Activated CD8-positive, alpha-beta memory T cell treated with anti-CD3 and anti-CD28 coated beads for 4 hours (primary cell): ENCODE data around the gene FGGY.
"Not testable (repeated sequence)": the region's sequence is repeated elsewhere in the genome, so short reads cannot be mapped to it uniquely, and the experiment has no call there.

Experiments used
- DNase-seq, 2 donors: peaks; one replicate each; pipeline ENCODE4 v3.0.0-alpha.2; 2020; ENCODE audit warnings: low read depth in 2 of 2

The FGGY gene

DNA sequence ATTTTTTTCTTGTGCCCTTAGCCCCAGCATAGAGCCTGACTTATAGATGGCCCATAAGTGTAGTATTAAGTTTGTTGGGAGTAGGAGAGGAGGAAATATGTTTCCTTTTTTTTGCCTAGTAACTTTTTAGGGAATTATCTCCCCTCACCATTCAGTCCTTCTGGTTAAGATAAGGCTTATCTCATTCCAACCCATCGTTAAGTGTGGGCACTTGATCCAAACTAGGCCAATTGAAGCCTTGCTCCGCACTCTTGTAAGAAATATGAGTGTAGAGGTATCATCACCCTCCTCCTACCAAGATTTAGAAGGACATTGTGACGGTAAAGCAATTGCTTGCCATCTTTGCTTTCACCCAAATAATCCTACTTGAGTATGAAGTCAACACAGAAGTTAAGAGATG, 8.8 kb upstream of the FGGY start:
- DNase-seq: no peak

- no peak for DNase-seq
These were observed 7.3 kb upstream of the FGGY start for GRCh38 chr1:59289570-59289969.

DNA sequence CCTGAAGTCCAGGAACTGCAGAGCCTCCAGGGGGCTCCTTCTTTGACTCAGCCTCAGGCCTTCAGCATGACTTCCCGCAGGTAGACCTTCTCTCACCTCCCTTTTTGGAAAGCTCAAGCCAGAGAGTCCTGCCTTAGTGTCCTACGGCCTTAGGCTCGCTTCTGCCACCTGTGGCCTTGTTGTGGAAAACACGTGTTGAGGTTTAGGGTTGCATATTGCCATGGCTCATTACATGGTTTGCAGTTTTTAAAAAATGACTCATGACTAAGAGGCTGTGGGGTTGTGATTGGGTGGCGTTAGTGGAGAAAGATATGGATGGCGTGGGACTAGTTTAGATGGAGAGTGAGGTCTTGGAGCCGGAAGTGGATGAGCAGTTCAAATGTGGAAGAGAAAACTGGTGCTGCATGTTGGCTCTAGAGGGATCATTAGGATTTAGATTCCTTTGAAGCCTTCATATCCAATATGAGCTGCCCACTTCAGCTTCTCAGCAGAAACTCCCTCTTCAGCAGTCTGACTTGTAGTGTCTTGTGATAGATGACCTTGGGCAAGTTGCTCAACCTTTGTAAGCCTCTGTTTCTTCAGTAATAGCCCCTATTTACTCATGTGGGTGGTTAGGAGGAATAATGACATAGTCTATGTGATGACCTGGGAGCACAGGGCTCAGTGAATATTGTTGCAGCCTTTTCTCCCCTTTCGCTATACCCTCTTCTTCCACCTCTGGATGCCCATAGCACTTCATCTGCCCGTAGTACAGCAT, 6.5 kb upstream of the FGGY start:
- no peak for DNase-seq

DNA sequence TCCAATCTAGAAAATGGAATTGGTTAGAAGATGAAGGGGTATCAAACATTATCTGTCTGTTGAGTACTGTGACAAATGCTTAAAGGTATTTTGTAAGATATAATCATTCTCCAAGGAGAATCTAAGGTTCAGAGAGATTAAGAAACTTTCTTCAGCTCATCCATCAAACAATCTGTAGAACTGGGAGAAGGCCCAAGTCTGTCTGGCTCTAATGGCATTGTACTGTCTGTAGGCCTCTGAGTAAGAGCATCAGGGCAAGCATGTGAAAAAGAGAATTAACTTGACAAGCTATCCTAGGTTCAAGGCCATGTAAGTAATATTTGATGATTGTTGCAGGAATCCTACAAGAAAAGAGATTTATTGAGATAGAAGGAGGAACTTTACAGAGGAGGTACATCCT, 5.3 kb upstream of the FGGY start:
- DNase-seq: no peak

DNA sequence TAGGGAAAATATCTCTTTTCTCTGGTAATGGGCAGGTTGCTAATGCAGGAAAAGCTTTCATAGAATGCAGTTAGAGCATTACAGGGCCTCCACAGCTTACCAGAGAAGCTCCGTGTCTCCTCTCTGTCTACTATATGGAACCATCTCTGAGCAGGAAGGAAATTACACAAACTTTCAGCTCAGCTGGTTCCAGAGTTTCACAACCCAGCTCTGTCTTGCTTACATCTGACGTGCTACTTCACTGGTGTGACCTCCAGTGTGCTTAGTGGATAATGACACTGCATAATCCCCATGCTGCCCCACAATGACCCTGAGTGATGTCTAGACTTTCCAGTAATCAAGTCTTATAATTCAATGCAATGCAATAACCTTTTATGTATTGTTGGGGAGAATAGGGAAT, 4.3 kb upstream of the FGGY start:
- DNase-seq: no peak

GRCh38 chr1:59293206-59293605, 3.7 kb upstream of the FGGY start:
- no peak for DNase-seq

GRCh38 chr1:59293849-59294248, 3.0 kb upstream of the FGGY start:
- no peak for DNase-seq

DNA sequence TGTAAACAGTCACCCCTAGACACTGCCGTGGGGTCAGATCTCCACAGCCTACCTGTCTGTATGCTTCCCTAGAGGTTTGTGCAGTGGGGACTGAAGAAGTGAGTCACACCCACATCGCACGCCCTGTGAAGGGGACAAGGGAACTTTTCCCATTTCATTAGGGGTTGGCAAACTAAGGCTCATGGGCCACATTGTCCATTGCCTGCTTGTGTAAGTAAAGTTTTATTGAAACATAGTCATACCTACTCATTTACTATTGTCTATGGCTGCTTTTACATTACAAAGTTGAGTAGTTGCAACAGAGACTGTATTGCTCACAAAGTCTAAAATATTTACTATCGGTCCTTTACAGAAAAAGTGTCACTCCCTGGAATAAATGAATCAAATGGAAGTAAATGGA, 2.5 kb upstream of the FGGY start:
- no peak for DNase-seq

- DNase-seq: no peak
These were observed 1.3 kb upstream of the FGGY start for GRCh38 chr1:59295618-59296017.

GRCh38 chr1:59298026-59298583, 1.2 kb downstream of the FGGY start:
- DNase-seq: no peak

- DNase-seq: no peak
These were observed 1.9 kb downstream of the FGGY start for GRCh38 chr1:59298710-59299346.

- not testable (repeated sequence) for DNase-seq
These were observed 2.8 kb downstream of the FGGY start for GRCh38 chr1:59299670-59300069.

- DNase-seq: no peak
These were observed 5.4 kb downstream of the FGGY start for GRCh38 chr1:59302297-59302696.

DNA sequence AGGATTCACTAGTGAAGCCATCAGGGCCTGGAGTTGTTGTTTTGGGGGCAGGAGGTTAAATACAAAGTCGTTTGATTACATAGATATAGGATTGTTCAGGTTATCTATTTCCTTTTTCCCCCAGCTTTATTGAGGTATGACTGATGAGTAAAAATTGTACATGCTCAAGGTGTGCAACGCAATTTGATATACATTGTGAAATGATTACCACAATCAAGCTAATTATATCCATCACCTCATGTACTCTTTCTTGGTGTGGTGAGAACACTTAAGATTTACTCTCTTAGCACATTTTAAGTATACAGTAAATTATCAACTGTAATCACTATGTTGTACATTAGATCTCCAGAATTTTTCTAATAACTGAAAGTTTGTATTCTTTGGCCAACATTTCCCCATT, 6.0 kb downstream of the FGGY start:
- no peak for DNase-seq

DNA sequence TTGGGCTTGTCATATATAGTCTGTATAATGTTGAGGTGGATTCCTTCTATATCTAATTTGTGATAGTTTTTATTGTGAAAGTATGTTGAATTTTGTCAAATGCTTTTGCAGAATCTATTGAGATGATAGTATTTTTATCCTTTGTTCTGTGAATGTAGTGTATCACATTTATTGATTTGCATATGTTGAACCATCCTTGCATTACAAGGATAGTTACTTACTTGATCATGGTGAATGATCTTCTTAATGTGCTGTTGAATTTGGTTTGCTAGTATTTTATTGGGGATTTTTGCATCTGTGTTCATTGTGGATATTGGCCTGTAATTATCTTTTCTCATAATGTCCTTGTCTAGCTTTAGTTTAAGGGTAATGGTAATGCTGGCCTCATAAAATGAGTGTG, 8.3 kb downstream of the FGGY start:
- no peak for DNase-seq

- no peak for DNase-seq
These were observed 10.7 kb downstream of the FGGY start for GRCh38 chr1:59307591-59307990.

DNA sequence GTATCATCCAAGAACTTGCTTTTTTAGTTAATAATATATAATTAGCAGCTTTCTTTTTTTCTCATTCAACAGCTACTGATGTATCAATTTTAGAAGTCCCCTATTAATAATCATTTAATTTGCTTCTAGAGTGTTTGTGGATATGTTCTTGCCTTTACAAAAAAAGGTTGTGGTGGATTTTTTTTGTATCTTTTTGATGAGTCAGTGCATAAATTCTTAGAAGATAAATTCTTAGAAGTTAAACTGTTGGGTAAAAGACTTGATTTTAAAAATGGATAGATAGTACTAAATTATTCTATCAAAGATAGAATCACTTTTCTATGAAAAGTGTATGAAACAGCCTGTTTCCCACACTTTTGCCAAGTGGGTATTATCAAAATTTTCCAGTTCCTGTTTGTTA, 11.9 kb downstream of the FGGY start:
- DNase-seq: no peak

DNA sequence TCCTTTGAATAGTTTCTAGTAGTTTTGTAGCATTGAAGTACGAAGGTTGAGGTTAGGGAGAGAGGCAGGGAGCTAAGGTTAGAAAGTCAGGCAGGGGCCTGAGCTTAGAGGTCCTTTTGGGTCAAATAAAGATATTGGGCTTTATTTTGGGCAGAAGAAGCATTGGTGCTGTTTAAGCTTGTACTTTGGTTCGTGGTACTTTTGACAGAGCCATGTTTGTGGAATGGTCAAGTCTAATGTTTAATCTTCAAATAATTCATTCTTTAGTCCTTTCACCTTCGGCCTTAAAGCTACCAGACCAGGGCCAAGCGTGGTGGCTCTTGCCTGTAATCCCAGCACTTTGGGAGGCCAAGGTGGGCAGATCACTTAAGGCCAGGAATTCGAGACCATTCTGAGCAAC, 12.5 kb downstream of the FGGY start:
- DNase-seq: no peak

GRCh38 chr1:59309795-59310548, 13.1 kb downstream of the FGGY start:
- DNase-seq: no peak

- DNase-seq: no peak
These were observed 13.8 kb downstream of the FGGY start for GRCh38 chr1:59310549-59311250.

DNA sequence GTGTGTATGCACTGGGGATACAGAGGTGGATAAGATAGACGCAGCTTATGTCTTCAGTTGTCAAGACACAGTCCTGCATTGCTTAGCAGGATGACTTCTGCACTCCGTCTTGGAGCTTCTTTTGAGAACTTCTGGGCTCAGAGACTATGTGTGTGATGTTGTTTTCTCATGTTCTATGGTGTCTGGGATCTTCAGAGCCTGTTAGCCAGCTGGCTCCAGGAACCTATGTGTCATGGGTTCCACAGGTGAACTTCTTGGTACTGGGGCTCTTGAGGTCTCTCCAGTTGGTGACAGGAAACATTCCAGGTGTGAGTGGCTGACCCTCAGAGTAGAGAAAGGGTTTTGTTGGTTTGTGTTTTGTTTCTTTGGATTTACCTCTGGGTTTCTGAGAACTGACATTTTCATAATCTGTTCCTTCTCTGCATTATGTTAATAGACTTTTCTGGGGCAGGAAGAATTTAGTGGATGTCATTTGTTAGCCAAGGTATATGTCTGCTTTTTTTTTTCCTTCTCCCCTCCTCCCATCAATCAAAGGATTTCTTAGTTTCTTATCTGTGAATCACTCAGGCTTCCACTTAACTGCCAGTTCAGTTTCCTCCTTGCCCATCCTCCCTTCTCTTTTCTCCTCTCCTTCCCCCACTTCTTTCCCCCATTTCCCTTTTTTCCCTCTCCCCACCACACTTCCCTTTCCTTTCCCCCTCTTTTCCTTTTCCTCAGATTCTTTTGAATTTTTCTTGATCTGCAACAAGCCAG, 18.1 kb downstream of the FGGY start:
- no peak for DNase-seq
